DMS114 treated with DMSO at 0.1 percent for 48 hours (cell line): ENCODE measurements around the gene ZC3H4.
"Not testable (repeated sequence)": the region's sequence is repeated elsewhere in the genome, so short reads cannot be mapped to it uniquely, and the experiment has no call there.

Source experiments
- DNase-seq: peaks from one replicate; lab custom pipeline; 2025; ENCODE audit not compliant: unreplicated experiment; lab: John Stamatoyannopoulos, UW

ZC3H4 gene

GRCh38 chr19:47109177-47109540, 4.4 kb downstream of the ZC3H4 start:
- DNase-seq: peak; percentile 32

- no peak for DNase-seq
Observed at GRCh38 chr19:47107953-47108746, 5.4 kb downstream of the ZC3H4 start.

DNA sequence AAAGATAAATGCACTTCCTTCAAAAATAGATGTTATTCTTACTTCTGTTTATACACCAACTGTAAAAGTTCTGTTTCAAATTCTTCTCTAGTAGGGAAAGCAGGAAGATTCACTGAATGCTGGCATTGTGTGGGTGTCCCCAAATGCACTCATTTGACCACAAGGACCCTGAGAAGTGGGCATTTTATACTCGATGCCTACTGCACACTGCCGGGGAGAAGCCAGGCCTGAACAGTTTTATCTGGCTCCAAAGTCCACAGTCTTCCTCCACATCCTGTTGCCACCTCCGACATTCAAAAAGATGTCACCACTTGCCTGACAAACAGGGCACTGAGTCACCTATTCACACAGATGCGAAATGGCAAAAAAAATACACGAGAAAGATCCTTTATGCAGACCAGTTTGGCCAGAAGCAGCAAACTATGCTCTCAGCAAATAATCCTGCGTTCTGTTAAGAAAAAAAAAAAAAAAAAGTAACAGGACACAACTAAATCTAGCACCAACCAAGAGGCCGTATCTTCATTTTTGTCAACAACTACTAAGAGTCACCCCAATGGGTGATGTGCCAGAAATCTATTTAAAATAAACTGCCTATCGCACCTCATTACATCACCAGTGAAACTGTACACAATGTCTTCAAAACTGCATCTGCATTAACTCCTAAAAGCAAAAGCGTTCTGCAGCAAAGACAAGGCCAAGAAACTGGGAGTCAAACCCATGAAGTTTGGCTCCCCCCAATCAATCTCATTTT, 6.2 kb downstream of the ZC3H4 start:
- DNase-seq: no peak

DNA sequence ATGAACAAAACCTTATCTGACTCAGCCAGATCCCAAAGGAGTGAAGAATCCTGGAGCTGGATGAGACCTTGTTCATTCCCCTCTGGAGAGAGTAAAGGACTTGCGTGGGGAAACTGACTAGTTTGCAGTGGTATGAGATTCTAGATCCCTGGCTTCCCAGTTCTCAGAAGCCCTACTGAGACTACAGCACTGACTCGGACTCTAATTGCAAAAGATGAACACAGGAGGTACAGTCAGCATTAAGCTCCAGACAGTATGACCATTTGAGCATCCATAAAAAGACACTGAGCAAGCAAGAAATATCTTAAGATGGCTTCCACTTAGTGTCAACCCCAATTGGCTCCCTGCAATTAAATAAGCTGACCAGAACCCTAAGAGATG, 6.8 kb downstream of the ZC3H4 start:
- no peak for DNase-seq

- DNase-seq: no peak
Observed at GRCh38 chr19:47105874-47106273, 7.7 kb downstream of the ZC3H4 start.

DNA sequence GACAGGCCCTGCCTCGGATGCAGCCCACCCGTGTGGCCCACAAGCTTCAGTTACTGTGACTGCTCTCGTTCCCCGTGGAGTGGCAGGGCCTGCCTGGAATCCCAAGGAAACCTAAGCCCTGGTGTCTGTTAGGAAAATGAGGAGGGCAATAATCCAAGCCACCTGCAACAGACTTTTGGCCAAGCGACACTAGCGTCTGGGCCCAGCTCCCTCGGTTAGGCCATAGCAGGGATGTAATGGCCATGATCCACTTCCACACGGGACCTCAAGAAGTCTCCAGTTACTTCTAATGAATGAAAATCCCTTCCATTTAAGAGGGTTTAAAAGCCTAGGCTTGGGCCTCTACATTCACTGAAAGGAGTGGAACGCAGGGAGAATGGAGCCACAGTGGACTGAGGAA, 8.9 kb downstream of the ZC3H4 start:
- no peak for DNase-seq

DNA sequence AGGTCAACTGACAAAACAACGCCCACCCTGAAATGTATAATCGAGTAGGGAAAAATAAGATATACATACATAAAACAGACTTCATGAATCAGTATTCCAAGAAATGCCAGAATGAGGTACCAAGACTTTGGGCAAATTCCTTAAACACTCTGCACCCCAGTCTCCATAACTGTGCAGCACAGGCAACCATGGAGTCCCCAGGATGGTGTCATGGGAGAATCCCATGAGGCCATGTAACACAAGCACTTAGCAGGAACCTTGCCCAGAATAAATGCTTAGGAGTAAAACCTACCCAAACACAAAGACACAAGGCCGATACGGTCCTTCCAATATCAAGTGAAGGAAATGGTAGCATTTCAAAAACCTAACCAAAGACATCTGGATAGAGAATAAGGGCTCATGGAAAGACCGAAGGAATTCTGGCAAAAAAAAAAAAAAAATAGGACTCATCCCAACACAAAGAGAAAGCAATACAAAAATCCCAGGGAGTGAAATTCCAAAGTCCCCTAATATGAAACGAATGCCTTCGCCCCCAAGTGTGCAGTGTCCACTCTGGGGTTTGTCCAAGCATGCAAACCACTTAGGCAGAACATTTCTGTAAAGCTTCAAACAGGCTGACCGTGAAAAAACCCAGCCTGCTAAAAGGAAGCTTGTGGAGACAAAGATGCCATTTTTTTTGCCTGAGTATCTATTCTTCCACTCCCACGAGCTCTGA, 11.1 kb downstream of the ZC3H4 start:
- DNase-seq: no peak

DNA sequence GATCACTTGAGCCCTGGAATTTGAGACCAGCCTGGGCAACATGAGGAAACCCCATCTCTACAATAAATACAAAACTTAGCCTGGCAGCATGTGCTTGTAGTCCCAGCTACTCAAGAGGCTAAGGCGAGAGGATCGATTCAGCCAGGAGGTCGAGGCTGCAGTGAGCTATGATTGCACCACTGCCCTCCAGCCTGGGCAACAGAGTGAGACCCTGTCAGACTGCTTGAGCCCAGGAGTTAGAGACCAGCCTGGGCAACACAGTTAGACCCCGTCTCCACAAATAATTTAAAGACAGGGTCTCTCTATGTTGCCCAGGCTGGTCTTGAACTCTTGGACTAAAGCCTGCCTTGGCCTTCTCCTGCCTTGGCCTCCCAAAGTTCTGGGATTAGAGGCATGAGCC, 12.5 kb downstream of the ZC3H4 start:
- DNase-seq: not testable (repeated sequence)

DNA sequence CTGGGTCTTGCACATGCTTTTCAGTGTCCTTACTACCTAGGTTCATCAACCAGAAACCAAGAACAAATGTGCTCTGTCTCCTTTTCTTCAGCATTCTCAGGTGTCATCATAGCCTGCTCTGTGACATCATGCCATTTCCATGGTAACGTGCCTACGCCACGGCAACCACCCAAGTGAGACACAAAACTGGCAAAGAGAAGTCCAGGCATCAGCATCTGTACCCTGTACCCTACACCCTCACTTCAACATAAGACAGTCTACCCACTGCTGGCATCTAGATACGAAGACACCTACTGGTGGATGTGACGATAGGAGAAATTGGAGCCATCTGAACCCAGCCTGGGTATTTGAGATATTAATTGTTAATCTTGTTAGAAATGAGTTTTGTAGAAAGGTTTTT, 13.3 kb downstream of the ZC3H4 start:
- no peak for DNase-seq

GRCh38 chr19:47099576-47100050, 14.0 kb downstream of the ZC3H4 start:
- no peak for DNase-seq

DNA sequence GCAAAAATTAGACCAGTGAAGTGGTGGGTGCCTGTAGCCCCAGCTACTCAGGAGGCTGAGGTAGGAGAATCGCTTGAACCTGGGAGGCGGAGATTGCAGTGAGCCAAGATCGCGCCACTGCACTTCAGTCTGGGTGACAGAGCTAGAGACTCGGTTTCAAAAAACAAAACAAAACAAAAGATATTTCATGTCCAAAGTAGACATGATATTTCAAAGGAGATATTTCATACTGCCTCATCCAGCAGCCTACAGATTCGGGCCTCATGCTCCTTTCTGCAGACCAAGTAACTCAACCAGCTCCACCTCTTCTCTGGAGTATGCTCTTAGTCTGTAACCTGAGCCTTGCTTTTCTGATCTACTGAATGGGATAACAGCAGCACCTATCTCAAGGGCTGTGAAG, 15.0 kb downstream of the ZC3H4 start:
- DNase-seq: no peak

DNA sequence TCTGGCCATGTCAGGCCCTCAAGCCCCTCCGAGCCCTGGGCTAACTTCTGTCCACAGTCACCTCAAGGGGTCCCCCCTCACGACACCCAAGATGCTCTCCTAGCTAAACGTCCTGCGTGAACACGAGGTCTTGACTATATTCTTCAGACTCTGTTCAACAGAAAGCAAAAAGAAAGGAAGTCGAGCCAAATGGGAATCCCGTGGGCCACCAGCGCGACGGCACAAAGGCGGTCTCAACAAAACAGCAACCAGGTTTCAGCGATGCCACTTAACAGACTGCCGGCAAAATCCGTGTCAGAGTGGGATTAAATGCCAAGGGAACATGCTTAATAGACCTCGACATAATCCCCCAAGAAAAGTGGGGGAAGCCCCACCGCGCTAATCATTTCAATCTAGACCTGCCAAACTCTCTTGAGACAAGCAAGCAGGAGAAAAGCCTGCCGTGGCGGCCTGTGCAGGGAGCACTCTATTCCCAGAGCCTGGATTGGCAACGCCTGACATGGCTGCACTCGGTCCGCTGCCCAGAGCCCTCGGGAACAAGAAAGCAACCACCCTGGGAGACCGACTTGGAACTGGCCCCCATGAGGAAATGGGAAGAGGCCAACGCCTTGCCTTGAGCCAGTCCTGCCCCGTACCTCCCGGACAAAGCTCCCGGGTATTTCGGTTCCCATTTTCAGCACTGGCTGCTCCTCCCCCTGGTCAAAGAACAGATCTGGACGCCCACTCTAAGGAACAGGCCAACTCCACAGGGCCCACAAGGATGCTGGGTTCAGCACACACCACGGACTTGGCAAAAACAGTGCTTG, 16.0 kb downstream of the ZC3H4 start:
- no peak for DNase-seq

GRCh38 chr19:47096721-47097120, 16.9 kb downstream of the ZC3H4 start:
- no peak for DNase-seq

- DNase-seq: no peak
Observed at GRCh38 chr19:47096100-47096704, 17.4 kb downstream of the ZC3H4 start.

- DNase-seq: no peak
Observed at GRCh38 chr19:47095476-47096099, 18.0 kb downstream of the ZC3H4 start.

- DNase-seq: no peak
Observed at GRCh38 chr19:47094557-47095475, 18.8 kb downstream of the ZC3H4 start.

DNA sequence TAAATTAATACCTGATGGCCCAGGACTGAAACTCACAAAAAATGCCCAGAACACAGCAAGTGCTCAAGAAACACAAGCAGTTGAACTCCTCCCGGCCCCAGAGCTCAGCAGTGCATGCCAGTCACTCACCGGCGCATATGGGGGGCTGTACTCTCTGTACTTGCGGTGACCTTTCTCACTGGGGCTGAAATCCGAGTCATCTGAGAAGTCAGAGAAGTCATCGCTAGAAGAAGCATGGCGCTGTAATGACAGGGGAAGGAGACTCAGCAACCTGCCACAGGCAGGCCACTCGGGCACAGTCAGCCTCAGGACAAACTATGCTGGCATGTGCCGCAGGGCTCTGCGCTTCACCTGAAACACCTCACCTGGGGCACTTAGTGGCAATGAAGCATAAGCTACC, 19.7 kb downstream of the ZC3H4 start:
- no peak for DNase-seq

DNA sequence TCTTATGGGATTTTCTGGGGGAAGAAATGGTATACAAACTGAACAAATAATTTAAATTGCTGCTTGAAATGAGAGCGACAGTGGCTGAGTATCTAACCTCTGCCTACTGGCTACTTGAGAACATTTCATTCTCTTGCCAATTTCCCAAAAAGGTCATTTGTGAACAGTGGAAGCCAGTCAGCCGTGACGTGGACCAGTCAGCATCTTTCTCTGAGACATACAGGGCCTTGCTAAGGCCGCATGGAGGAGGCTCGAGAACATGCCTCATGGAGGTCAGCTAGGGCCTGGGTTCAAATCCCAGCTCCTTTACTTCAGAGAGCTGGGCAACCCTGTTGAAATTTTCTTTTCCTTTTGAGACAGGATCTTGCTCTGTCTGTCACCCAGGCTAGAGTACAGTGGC, 20.3 kb downstream of the ZC3H4 start:
- DNase-seq: no peak

DNA sequence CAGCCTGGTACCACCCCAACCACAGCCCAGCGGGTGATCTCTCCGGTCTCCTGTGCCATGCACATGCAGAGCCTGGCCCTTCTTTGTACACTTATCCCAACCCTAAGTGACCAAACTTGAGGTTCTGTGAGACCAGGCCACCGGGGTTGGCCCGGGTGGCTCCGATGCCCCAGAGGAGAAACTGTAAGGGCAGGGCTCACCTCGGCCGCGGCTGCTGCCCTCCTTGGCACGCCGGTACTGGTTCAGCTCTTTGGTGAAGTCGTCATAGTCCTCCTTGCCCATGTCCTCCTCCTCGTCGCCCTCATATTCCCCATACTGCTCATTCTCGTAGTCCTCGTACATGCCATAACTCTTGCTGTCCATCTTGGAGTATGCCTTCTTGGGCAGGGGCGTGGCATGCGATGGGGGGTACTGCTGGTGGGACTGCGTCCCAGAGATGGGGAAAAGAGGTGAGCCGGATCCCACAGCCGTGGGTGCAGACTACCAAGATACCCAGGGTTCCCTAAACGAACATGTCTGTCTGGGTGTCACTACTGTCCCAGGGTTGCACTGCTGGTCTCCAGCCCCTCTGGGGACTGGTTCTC, 23.7 kb downstream of the ZC3H4 start:
- no peak for DNase-seq
